GM12873 (cell line): Measurements from ENCODE around the gene CEP128.

Experiments used
- TF ChIP-seq, protein P1 (sequence below): IDR thresholded peaks from 2 replicates; pipeline ENCODE4 v1.5.1; 2012; ENCODE audit warnings: low read depth, mild to moderate bottlenecking, moderate library complexity, low read length, control low read depth; ENCODE audit not compliant: insufficient read depth; ENCODE audit errors: missing control alignments

CEP128 gene

DNA sequence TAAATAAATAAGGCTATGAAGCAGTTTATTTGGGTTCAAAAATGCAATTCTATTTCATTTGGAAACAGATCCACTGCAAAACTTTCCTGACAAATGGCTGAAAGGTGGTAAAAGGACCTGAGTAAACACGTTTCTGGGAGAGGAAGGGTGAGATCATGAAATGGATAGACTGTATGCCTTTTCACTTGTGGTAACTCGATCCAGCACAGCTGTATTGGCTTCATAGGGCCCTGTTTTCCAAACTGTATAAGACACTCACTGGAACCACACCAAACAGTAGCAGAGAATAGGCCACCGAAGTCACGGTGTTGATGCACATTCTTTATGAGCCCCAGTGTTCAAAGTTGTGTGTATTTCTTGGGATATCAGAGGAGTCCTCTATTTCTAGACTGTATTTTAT lies 405.1 kb downstream of the CEP128 start:
- TF ChIP-seq, protein P1, sequence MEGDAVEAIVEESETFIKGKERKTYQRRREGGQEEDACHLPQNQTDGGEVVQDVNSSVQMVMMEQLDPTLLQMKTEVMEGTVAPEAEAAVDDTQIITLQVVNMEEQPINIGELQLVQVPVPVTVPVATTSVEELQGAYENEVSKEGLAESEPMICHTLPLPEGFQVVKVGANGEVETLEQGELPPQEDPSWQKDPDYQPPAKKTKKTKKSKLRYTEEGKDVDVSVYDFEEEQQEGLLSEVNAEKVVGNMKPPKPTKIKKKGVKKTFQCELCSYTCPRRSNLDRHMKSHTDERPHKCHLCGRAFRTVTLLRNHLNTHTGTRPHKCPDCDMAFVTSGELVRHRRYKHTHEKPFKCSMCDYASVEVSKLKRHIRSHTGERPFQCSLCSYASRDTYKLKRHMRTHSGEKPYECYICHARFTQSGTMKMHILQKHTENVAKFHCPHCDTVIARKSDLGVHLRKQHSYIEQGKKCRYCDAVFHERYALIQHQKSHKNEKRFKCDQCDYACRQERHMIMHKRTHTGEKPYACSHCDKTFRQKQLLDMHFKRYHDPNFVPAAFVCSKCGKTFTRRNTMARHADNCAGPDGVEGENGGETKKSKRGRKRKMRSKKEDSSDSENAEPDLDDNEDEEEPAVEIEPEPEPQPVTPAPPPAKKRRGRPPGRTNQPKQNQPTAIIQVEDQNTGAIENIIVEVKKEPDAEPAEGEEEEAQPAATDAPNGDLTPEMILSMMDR = no peak

DNA sequence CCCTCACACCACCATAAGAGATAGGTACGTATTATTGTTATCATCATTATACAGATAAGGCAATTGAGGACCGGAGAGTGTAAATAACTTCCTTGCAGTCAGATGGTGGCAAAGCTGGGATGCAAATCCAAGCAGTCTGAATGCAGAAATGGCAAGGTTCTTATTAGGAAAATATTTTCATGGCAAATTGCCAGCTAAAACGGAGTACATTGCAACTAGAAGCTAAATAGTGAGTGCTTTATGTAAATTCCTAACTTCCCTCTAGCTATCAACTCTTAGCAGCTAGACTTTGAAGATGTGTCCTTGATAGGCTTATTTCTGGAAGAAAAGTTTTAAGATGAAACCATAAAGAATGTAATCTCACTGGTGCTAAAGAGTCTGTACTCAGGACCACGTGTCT lies 406.4 kb downstream of the CEP128 start:
- TF ChIP-seq, protein P1 = no peak

DNA sequence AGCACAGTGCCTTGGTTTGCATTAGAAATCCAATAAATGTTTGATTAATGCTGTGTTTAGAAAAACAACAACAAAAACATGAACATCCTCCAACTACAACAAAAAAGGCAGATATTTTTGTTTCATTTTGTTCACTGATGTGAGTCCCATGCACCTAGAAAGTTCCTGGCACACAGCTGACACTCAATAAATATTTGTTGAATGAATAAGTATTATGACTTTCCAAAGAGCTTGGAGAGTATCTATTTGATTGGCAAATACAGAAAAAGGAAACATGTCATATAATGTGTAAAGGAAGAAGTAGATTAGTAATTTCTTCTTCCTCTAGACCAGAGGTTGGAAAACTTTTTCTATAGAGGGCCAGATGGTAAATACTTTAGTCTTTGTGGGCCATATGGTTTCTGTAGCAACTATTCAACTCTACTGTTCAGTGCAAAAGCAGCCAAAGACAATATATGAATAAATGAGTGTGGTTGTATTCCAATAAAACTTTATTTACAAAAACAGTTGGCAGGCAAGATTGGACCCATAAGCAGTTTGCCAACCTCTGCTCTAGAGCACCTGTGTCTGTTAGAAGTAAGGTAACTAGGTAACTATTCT lies 417.9 kb downstream of the CEP128 start:
- TF ChIP-seq, protein P1 = no peak

DNA sequence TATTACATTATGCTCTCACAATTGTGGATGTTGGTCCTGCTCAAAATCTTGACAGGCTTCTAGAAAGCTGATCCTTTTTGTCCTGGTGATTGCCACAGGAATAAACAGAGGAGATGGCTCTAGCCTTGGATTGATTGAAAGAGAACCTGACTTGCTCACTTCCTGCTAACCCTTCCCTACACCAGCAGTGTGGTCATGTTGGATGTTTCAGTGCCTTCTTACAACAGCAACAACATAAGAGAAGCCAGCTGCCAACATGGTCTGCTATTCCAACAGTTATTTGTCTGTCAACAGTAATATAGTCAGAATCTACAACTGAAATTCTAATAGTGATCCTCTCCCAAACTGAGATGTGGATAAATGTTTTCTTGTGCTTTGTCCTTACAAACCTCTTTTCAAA lies 418.6 kb downstream of the CEP128 start:
- TF ChIP-seq, protein P1 = no peak

DNA sequence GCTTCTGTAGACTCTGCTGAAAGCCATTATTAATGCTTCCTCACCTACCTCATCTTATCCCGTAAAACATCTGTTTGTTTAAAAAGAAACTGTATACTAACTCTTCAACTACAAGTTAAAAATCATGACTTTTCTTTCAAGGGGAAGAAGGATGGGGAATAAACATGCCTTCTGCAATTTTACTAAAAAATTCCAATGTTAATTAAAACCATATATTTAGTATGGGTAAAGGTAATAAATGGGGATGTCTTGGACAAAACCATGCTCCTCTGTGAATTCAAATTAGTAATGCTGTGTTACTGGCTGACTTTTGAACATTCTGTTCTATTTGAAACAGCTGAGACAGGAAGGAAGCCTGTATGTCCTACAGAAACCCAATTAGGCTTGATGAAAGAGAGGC lies 419.1 kb downstream of the CEP128 start:
- TF ChIP-seq, protein P1 = no peak

DNA sequence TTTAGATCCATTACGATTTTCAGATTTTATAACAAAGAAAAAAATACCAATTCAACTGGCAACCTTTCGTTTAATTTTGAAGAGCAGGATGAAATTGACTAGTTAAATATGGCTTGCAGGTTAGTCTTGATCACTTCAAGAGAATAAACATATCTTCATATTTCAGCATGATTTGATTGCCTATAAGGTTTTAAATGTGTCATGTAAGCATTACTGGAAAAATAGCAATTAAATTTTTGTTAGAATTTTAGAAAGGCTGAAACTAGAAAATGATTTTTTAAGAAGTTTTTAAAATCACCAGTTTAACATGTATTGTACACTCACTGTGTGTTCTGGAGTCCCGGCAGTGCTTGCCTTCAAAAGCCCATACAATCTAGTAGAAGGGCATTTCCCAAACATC lies 420.1 kb downstream of the CEP128 start:
- TF ChIP-seq, protein P1 = no peak

DNA sequence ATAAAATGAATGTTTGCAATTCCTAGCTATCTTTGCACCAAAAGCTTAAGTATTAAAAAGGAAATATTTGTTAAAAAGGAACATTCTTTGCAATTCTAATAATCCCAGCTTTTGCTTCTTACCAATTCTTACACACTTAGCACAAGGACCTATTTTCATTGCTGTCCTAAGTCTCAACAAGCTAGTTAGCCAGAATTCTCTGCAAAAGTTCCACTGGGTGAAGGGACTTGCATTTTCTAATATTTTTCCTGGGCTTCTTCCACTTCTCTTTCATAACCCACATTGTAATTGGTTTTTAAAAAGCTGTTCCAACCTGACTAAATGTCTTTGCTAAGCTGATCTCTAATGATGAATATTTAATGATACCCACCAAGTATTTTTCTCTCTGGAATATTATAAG lies 422.5 kb downstream of the CEP128 start:
- TF ChIP-seq, protein P1 = no peak

DNA sequence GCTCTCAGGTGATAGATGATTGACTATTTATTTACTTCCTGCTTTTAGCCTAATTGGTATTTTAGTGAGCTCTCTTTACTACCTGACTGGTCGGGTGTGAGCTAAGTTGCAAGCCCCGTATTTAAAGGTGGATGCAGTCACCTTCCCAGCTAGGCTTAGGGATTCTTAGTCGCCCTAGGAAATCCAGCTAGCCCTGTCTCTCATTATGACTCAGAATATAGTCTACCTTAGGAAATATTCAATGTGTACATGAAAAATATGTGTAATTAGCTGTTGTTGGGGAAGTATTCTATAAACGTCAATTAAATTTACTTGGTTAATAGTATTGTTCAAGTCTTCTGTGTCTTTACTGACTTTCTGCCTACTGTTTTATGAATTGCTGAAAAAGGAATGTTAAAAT lies 423.4 kb downstream of the CEP128 start:
- TF ChIP-seq, protein P1 = no peak
